H1 (cell line): Measurements from ENCODE around the gene COL25A1. TPM values are rescaled to one million over a fixed set of nuclear protein-coding genes. Genes with fewer than 3 reads are reported as not detected.

Source experiments
- CTCF ChIA-PET: fragments of 300-600 bp; sonication (Branson Sonifier 250); formaldehyde crosslinking; loops from one replicate; lab custom pipeline; 2021; ENCODE audit not compliant: partially characterized antibody; lab: Charles Lee
- POLR2A ChIA-PET: fragments of 300-600 bp; sonication (Branson Sonifier 250); formaldehyde crosslinking; loops from one replicate; lab custom pipeline; 2021; ENCODE audit warnings: inconsistent platforms; ENCODE audit not compliant: partially characterized antibody; lab: Charles Lee
- DNase-seq, 2 experiments: peaks; one replicate each; pipeline versions ENCODE4 v3.0.0 to v3.0.0-alpha.2; 2010 to 2022; ENCODE audit warnings: low spot score in 2 of 2, low read depth in 1 of 2, mixed read lengths in 1 of 2
- FAIRE-seq: peaks from 2 replicates; lab custom pipeline; 2011; peaks lifted over from hg19 to GRCh38; lab: Jason Lieb, UNC
- H2AFZ ChIP-seq: 2 replicates; pipeline ENCODE4 v1.8.1; 2012; ENCODE audit warnings: low read length, inconsistent platforms
- H2AK5ac ChIP-seq: 2 replicates; pipeline ENCODE4 v1.6.1; 2013; ENCODE audit warnings: low read depth, low read length
- H2BK120ac ChIP-seq: replicated peaks from 2 replicates; pipeline ENCODE3; 2013; ENCODE audit warnings: low read depth, low read length, inconsistent platforms
- H2BK12ac ChIP-seq: 2 replicates; pipeline ENCODE4 v1.6.1; 2013; ENCODE audit warnings: low read depth, low read length
- H2BK15ac ChIP-seq: 2 replicates; pipeline ENCODE4 v1.6.1; 2013; ENCODE audit warnings: low read length
- H2BK20ac ChIP-seq: 2 replicates; pipeline ENCODE4 v1.6.1; 2013; ENCODE audit warnings: low read length
- H2BK5ac ChIP-seq: 2 replicates; pipeline ENCODE4 v1.6.1; 2013; ENCODE audit warnings: low read depth, low read length
- H3K14ac ChIP-seq: 2 replicates; pipeline ENCODE4 v1.6.1; 2013; ENCODE audit warnings: inconsistent platforms; ENCODE audit not compliant: insufficient read length
- H3K18ac ChIP-seq: 2 replicates; pipeline ENCODE4 v1.6.1; 2013; ENCODE audit warnings: low read length; ENCODE audit errors: extremely low read depth
- H3K23ac ChIP-seq: 2 replicates; pipeline ENCODE4 v1.6.1; 2013; ENCODE audit warnings: inconsistent platforms; ENCODE audit not compliant: insufficient read length
- H3K23me2 ChIP-seq: 2 replicates; pipeline ENCODE4 v1.6.1; 2013; ENCODE audit warnings: low read depth, low read length
- H3K27ac ChIP-seq: 2 replicates; pipeline ENCODE4 v1.6.1; 2011; ENCODE audit warnings: low read depth, low read length, inconsistent platforms
- H3K27me3 ChIP-seq, 4 experiments: replicated peaks in 1 of 4; 1 replicate in 1 of 4; 2 replicates in 3 of 4; pipeline versions ENCODE4 v1.6.1 to v1.8.1; 2011 to 2013; ENCODE audit warnings: low read length in 3 of 4, mild to moderate bottlenecking in 3 of 4, inconsistent platforms in 2 of 4, mixed read lengths in 2 of 4, moderate library complexity in 1 of 4; ENCODE audit not compliant: control insufficient read depth in 3 of 4, insufficient read depth in 3 of 4; ENCODE audit errors: extremely low read depth in 1 of 4
- H3K36me3 ChIP-seq, 4 experiments: 2 replicates each; pipeline versions ENCODE4 v1.6.1 to v1.8.1; 2011 to 2013; ENCODE audit warnings: mild to moderate bottlenecking in 4 of 4, low read length in 3 of 4, moderate library complexity in 2 of 4, control low read depth in 1 of 4, inconsistent platforms in 1 of 4; ENCODE audit not compliant: insufficient read depth in 4 of 4, control insufficient read depth in 2 of 4
- H3K4ac ChIP-seq: replicated peaks from 2 replicates; pipeline ENCODE3; 2013; ENCODE audit warnings: low read length, low read depth, mixed read lengths, inconsistent platforms; ENCODE audit not compliant: insufficient read length
- H3K4me1 ChIP-seq, 4 experiments: replicated peaks in 1 of 4; 1 replicate in 1 of 4; 2 replicates in 3 of 4; pipeline versions ENCODE4 v1.6.1 to v1.8.1; 2011 to 2013; ENCODE audit warnings: low read length in 3 of 4, inconsistent platforms in 2 of 4, mixed read lengths in 1 of 4; ENCODE audit not compliant: insufficient read depth in 4 of 4, control insufficient read depth in 3 of 4
- H3K4me2 ChIP-seq, 2 experiments: 2 replicates each; pipeline versions ENCODE4 v1.6.1 to v1.8.1; 2011 to 2013; ENCODE audit warnings: low read depth in 2 of 2, low read length in 2 of 2, control low read depth in 1 of 2, inconsistent platforms in 1 of 2, mild to moderate bottlenecking in 1 of 2; ENCODE audit not compliant: insufficient read depth in 1 of 2
- H3K4me3 ChIP-seq, 4 experiments: fragments of 200-600, 300-600 bp in 1 of 4; sonication (generic), shearing (Covaris generic), sonication (Bioruptor Twin) in 1 of 4; 2 replicates each; pipeline versions ENCODE4 v1.5.1 to v1.8.1; 2011 to 2016; ENCODE audit warnings: low read length in 4 of 4, low read depth in 3 of 4, control low read depth in 2 of 4, inconsistent platforms in 2 of 4, mild to moderate bottlenecking in 2 of 4, mixed read lengths in 1 of 4, moderate library complexity in 1 of 4; ENCODE audit not compliant: insufficient read depth in 2 of 4; ENCODE audit errors: extremely low read depth in 1 of 4
- H3K56ac ChIP-seq: replicated peaks from 2 replicates; pipeline ENCODE3; 2013; ENCODE audit warnings: low read depth, mild to moderate bottlenecking, mixed read lengths, low read length, inconsistent platforms; ENCODE audit not compliant: insufficient read length
- H3K79me1 ChIP-seq: 2 replicates; pipeline ENCODE4 v1.6.1; 2013; ENCODE audit warnings: low read depth, low read length, control low read depth
- H3K79me2 ChIP-seq, 2 experiments: 2 replicates each; pipeline versions ENCODE4 v1.6.1 to v1.8.1; 2012 to 2013; ENCODE audit warnings: low read length in 2 of 2, mild to moderate bottlenecking in 2 of 2, inconsistent platforms in 1 of 2; ENCODE audit not compliant: insufficient read depth in 2 of 2, control insufficient read depth in 1 of 2
- H3K9ac ChIP-seq, 4 experiments: replicated peaks in 1 of 4; 1 replicate in 1 of 4; 2 replicates in 3 of 4; pipeline versions ENCODE4 v1.6.1 to v1.8.1; 2011 to 2013; ENCODE audit warnings: low read depth in 3 of 4, low read length in 3 of 4, control low read depth in 2 of 4, mild to moderate bottlenecking in 2 of 4, moderate library complexity in 2 of 4, inconsistent platforms in 1 of 4; ENCODE audit errors: extremely low read depth in 1 of 4
- H3K9me3 ChIP-seq, 2 experiments: 2 replicates each; pipeline versions ENCODE4 v1.6.1 to v1.8.1; 2012 to 2013; ENCODE audit warnings: mild to moderate bottlenecking in 2 of 2, moderate library complexity in 2 of 2, control low read depth in 1 of 2, inconsistent platforms in 1 of 2, low read depth in 1 of 2, low read length in 1 of 2, mixed read lengths in 1 of 2; ENCODE audit not compliant: insufficient read depth in 2 of 2
- H4K20me1 ChIP-seq, 2 experiments: replicated peaks in 1 of 2; 2 replicates each; pipeline versions ENCODE3 to v1.8.1; 2011 to 2013; ENCODE audit warnings: inconsistent platforms in 2 of 2, low read length in 2 of 2, mild to moderate bottlenecking in 1 of 2; ENCODE audit not compliant: insufficient read depth in 2 of 2, control insufficient read depth in 1 of 2
- H4K5ac ChIP-seq: 2 replicates; pipeline ENCODE4 v1.6.1; 2013; ENCODE audit warnings: low read length, low read depth, mixed read lengths, inconsistent platforms; ENCODE audit not compliant: insufficient read length
- H4K8ac ChIP-seq: 2 replicates; pipeline ENCODE4 v1.8.0; 2013; ENCODE audit warnings: mild to moderate bottlenecking, moderate library complexity, low read length, inconsistent platforms; ENCODE audit not compliant: insufficient read depth; ENCODE audit errors: extremely low read depth
- H4K91ac ChIP-seq: replicated peaks from 2 replicates; pipeline ENCODE3; 2013; ENCODE audit warnings: low read length, mixed read lengths, inconsistent platforms; ENCODE audit not compliant: insufficient read length
- PHF8 ChIP-seq: fragments of 200-600 bp; sonication (generic); conservative IDR thresholded peaks from 2 replicates; pipeline ENCODE4 v1.7.1; 2012; ENCODE audit warnings: low read depth, mild to moderate bottlenecking, inconsistent platforms, low read length, moderate library complexity
- TAF7 ChIP-seq: optimal IDR thresholded peaks from 2 replicates; pipeline ENCODE3; 2011; ENCODE audit warnings: low read depth, mild to moderate bottlenecking, inconsistent platforms, low read length, moderate library complexity, borderline replicate concordance
- polyA plus RNA-seq, 7 experiments: library from polyadenylated mRNA; depleted of rRNA in 3 of 7; stranded (reverse) in 5 of 7; unstranded in 2 of 7; fragments of >200 nt in 5 of 7; fragments of 200-250 nt in 2 of 7; gene quantifications; 1 replicate in 5 of 7; 2 replicates in 1 of 7; 4 replicates in 1 of 7; pipeline versions ENCODE4 v1.2.1 to v1.2.3, GENCODE V29; 2011 to 2013; ENCODE audit warnings: missing spikeins in 2 of 7, mixed read lengths in 2 of 7
- total RNA-seq: library from RNA; stranded (reverse); fragmentation: NEBNext Ultra II Directional; extraction: Animal tissue kit (Norgen Biotek cat#: 25700); gene quantifications from 2 replicates; pipeline ENCODE4 v1.2.1, GENCODE V29; 2021

Gene COL25A1
- total and polyA plus RNA-seq, 2 of the 8 experiments (the other 6 are each of a cell fraction or from before 2014, with no cell fraction given), result 1.1 to 8.3 TPM

GRCh38 chr4:108947526-108947925 is 354.9 kb downstream of the COL25A1 start:
- no peaks in the 10 kb centered on the region for H3K36me3 ChIP-seq
- H4K91ac ChIP-seq, result no peak overlapping the region
- no peaks in the 10 kb centered on the region for H3K79me1 ChIP-seq
- H3K4me3 ChIP-seq, result no peak overlapping the region
- no peak overlapping the region for H3K18ac ChIP-seq
- H2BK15ac ChIP-seq, result no peak overlapping the region
- no peak overlapping the region for H3K9ac ChIP-seq
- no peak overlapping the region for H4K8ac ChIP-seq
- H2BK20ac ChIP-seq, result no peak overlapping the region
- H2BK120ac ChIP-seq, result no peak overlapping the region
- FAIRE-seq, result no peak
- ChIA-PET CTCF (no interaction called here), POLR2A (no interaction called here)
- H3K79me2 ChIP-seq, result no peaks in the 10 kb centered on the region
- no peak overlapping the region for H4K5ac ChIP-seq
- H3K14ac ChIP-seq, result no peak overlapping the region
- no peaks in the 10 kb centered on the region for H3K27me3 ChIP-seq
- H3K4me2 ChIP-seq, result no peak overlapping the region
- no peaks in the 10 kb centered on the region for H3K23me2 ChIP-seq
- no peak overlapping the region for H3K56ac ChIP-seq
- H3K4me1 ChIP-seq, result no peaks in the 10 kb centered on the region
- no peaks in the 10 kb centered on the region for H4K20me1 ChIP-seq
- no peak overlapping the region for H2AK5ac ChIP-seq
- no peak for DNase-seq
- H3K9me3 ChIP-seq, result no peaks in the 10 kb centered on the region
- no peak overlapping the region for H3K27ac ChIP-seq
- H3K4ac ChIP-seq, result no peak overlapping the region
- H2BK12ac ChIP-seq, result no peak overlapping the region
- no peak overlapping the region for H3K23ac ChIP-seq
- H2BK5ac ChIP-seq, result no peak overlapping the region
- H2AFZ ChIP-seq, result no peak overlapping the region
- TF ChIP-seq PHF8 (no peak), TAF7 (no peak)
